ENCODE results near the gene MEGF11. TPM values are rescaled to one million over a fixed set of nuclear protein-coding genes. Genes with fewer than 3 reads are reported as not detected.

MEGF11 gene
- polyA plus RNA-seq, 1 of the 3 experiments (the other 2 are of a cell fraction): not detected

DNA sequence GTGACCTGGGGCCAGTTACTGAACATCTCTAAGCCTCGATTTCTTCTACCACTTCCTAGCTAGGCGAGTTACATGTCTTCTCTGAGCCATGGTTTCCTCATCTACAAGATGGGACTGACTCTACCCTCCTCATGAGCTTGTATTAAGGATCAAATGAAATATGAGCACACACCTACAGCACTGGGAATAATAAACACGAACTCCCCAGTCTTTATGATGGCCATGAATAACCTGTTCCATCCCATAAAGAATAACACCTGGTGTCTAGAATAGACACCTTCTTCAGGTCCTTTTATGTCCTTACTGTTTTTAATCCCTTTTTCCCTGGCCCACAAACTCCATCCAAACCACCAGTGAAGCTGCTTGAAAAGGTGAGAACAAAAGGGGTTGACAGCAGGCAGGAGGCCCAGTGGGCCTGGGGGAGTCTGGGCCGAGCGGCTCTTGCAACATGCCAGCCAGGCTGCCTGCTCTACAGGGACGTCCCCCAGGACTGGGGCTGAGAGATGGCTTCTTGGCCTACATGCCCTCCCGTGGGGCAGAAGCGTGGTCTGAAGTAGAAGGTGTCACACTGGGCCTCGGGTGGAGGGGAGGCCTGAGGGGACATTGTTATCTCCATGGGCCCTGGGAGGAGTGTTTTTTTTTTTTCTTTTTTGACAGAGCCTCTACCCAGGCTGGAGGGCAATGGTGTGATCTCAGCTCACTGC, 206.1 kb downstream of the MEGF11 start:
- WGBS (ENCODE audit: low lambda C conversion rate): 58% methylated on average over 9 of the region's 9 CpGs

More for the DNA sequence above, 206.1 kb downstream of the MEGF11 start:
- Histone ChIP-seq H2AFZ (ENCODE audit: low read depth) (no peak overlapping the region), H3K9ac (no peak overlapping the region), H3K27ac (ENCODE audit: low read depth in 2 of 2, low read length in 1 of 2) (no peak overlapping the region), H3K27me3 (ENCODE audit: insufficient read depth) (no peaks in the 10 kb centered on the region; the same call in 1 of the 2 replicates), H3K9me2 (no peaks in the 10 kb centered on the region), H3K79me2 (ENCODE audit: insufficient read depth) (no peaks in the 10 kb centered on the region), H3K36me3 (replicated peaks in 1 of 2; ENCODE audit: control insufficient read depth in 1 of 2, insufficient read depth in 2 of 2, low read length in 1 of 2) (no peaks in the 10 kb centered on the region), H3K9me3 (no peaks in the 10 kb centered on the region), H3K4me3 (ENCODE audit: low read depth in 2 of 2, low read length in 1 of 2) (no peak overlapping the region), H3F3A (replicated peaks; ENCODE audit: insufficient read depth) (no peaks in the 10 kb centered on the region), H3K4me1 (ENCODE audit: control insufficient read depth in 1 of 2, insufficient read depth in 2 of 2, low read depth in 1 of 2, low read length in 1 of 2) (peaks cover 0 to 2% of the 10 kb centered on the region in 2 experiments; a peak in 1 of 4 replicates), H3K4me2 (no peak overlapping the region), H4K20me1 (ENCODE audit: insufficient read depth) (no peaks in the 10 kb centered on the region)
- DNase-seq: no peak
- POLR2A ChIA-PET: interaction anchor here (1.0 kb wide), 1 partner anchor 14 kb away, joined by 3 read pairs; no protein-coding TSS in a partner anchor
- CTCF ChIA-PET: interaction anchor here (0.8 to 1.2 kb wide), 4 partner anchors 12 to 31 kb away, joined by 3 to 4 read pairs (median 4); no protein-coding TSS in a partner anchor
- TF ChIP-seq, protein P1, sequence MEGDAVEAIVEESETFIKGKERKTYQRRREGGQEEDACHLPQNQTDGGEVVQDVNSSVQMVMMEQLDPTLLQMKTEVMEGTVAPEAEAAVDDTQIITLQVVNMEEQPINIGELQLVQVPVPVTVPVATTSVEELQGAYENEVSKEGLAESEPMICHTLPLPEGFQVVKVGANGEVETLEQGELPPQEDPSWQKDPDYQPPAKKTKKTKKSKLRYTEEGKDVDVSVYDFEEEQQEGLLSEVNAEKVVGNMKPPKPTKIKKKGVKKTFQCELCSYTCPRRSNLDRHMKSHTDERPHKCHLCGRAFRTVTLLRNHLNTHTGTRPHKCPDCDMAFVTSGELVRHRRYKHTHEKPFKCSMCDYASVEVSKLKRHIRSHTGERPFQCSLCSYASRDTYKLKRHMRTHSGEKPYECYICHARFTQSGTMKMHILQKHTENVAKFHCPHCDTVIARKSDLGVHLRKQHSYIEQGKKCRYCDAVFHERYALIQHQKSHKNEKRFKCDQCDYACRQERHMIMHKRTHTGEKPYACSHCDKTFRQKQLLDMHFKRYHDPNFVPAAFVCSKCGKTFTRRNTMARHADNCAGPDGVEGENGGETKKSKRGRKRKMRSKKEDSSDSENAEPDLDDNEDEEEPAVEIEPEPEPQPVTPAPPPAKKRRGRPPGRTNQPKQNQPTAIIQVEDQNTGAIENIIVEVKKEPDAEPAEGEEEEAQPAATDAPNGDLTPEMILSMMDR (IDR thresholded peaks at IDR 0.05): no peak
- TF ChIP-seq MEF2A (IDR thresholded peaks at IDR 0.05; ENCODE audit: borderline replicate concordance, low read depth): no peak
- TF ChIP-seq SMC3 (IDR thresholded peaks at IDR 0.05; ENCODE audit: low read depth, low read length): no peak
- no peak for TF ChIP-seq EP300 (IDR thresholded peaks at IDR 0.05; ENCODE audit: borderline replicate concordance in 1 of 2, low read depth in 1 of 2, low read length in 1 of 2)
- TF ChIP-seq YY1 (IDR thresholded peaks at IDR 0.05; ENCODE audit: low read depth): no peak
- TF ChIP-seq FOSL2 (IDR thresholded peaks at IDR 0.05; ENCODE audit: borderline replicate concordance, low read depth): no peak
- TF ChIP-seq GABPA (IDR thresholded peaks at IDR 0.05; ENCODE audit: low read depth): no peak
- no peak for TF ChIP-seq RCOR1 (IDR thresholded peaks at IDR 0.05; ENCODE audit: low read length)
- TF ChIP-seq GATA2 (CRISPR knock-in tag; IDR thresholded peaks at IDR 0.05): no peak
- TF ChIP-seq, protein P2, sequence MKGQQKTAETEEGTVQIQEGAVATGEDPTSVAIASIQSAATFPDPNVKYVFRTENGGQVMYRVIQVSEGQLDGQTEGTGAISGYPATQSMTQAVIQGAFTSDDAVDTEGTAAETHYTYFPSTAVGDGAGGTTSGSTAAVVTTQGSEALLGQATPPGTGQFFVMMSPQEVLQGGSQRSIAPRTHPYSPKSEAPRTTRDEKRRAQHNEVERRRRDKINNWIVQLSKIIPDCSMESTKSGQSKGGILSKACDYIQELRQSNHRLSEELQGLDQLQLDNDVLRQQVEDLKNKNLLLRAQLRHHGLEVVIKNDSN (IDR thresholded peaks at IDR 0.05; ENCODE audit: borderline replicate concordance, low read depth): no peak
- TF ChIP-seq, protein P3, sequence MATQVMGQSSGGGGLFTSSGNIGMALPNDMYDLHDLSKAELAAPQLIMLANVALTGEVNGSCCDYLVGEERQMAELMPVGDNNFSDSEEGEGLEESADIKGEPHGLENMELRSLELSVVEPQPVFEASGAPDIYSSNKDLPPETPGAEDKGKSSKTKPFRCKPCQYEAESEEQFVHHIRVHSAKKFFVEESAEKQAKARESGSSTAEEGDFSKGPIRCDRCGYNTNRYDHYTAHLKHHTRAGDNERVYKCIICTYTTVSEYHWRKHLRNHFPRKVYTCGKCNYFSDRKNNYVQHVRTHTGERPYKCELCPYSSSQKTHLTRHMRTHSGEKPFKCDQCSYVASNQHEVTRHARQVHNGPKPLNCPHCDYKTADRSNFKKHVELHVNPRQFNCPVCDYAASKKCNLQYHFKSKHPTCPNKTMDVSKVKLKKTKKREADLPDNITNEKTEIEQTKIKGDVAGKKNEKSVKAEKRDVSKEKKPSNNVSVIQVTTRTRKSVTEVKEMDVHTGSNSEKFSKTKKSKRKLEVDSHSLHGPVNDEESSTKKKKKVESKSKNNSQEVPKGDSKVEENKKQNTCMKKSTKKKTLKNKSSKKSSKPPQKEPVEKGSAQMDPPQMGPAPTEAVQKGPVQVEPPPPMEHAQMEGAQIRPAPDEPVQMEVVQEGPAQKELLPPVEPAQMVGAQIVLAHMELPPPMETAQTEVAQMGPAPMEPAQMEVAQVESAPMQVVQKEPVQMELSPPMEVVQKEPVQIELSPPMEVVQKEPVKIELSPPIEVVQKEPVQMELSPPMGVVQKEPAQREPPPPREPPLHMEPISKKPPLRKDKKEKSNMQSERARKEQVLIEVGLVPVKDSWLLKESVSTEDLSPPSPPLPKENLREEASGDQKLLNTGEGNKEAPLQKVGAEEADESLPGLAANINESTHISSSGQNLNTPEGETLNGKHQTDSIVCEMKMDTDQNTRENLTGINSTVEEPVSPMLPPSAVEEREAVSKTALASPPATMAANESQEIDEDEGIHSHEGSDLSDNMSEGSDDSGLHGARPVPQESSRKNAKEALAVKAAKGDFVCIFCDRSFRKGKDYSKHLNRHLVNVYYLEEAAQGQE (IDR thresholded peaks at IDR 0.05; ENCODE audit: low read depth, low read length): no peak
- TF ChIP-seq MXI1 (IDR thresholded peaks at IDR 0.05; ENCODE audit: low read depth, low read length): no peak
- TF ChIP-seq CHD2 (IDR thresholded peaks at IDR 0.05; ENCODE audit: low read length, partially characterized antibody): no peak
- no peak for TF ChIP-seq TCF12 (IDR thresholded peaks at IDR 0.05)
- no peak for TF ChIP-seq RAD21 (IDR thresholded peaks at IDR 0.05; ENCODE audit: low read length)
- TF ChIP-seq IRF3 (IDR thresholded peaks at IDR 0.05; ENCODE audit: low read depth, low read length): no peak
- no peak for TF ChIP-seq FOXM1 (IDR thresholded peaks at IDR 0.05; ENCODE audit: low read depth)
- TF ChIP-seq TEAD4 (IDR thresholded peaks at IDR 0.05; ENCODE audit: borderline replicate concordance, insufficient read depth): no peak
- TF ChIP-seq NFIC (IDR thresholded peaks at IDR 0.05; ENCODE audit: borderline replicate concordance): no peak
